Trophoblast cell (in vitro differentiated cells and primary cell): ENCODE measurements around the gene RTL10.

Experiments used
- DNase-seq, 2 donors: peaks; one replicate each; pipeline ENCODE4 v3.0.0-alpha.2; 2016
- H2AFZ ChIP-seq: 2 replicates; pipeline ENCODE4 v1.6.1; 2013; ENCODE audit warnings: low read length, moderate library complexity, mild to moderate bottlenecking; ENCODE audit not compliant: insufficient read depth, poor library complexity
- H2AK5ac ChIP-seq: 2 replicates; pipeline ENCODE4 v1.6.1; 2013; ENCODE audit warnings: mild to moderate bottlenecking, low read length
- H2BK120ac ChIP-seq: 2 replicates; pipeline ENCODE4 v1.6.1; 2013; ENCODE audit warnings: low read length, mild to moderate bottlenecking, moderate library complexity; ENCODE audit not compliant: insufficient read depth, poor library complexity
- H2BK12ac ChIP-seq: 2 replicates; pipeline ENCODE4 v1.6.1; 2013; ENCODE audit warnings: mild to moderate bottlenecking, low read length, moderate library complexity
- H2BK5ac ChIP-seq: 2 replicates; pipeline ENCODE4 v1.6.1; 2013; ENCODE audit warnings: low read length, low read depth, moderate library complexity, mild to moderate bottlenecking; ENCODE audit not compliant: poor library complexity
- H3K14ac ChIP-seq: 2 replicates; pipeline ENCODE4 v1.6.1; 2013; ENCODE audit warnings: mild to moderate bottlenecking, low read length
- H3K18ac ChIP-seq: 2 replicates; pipeline ENCODE4 v1.6.1; 2013; ENCODE audit warnings: mild to moderate bottlenecking, low read length
- H3K23ac ChIP-seq: 2 replicates; pipeline ENCODE4 v1.6.1; 2013; ENCODE audit warnings: low read length
- H3K27ac ChIP-seq: 2 replicates; pipeline ENCODE4 v1.5.1; 2013; ENCODE audit warnings: low read depth, mild to moderate bottlenecking, inconsistent platforms, low read length, moderate library complexity
- H3K27me3 ChIP-seq: 2 replicates; pipeline ENCODE4 v1.6.1; 2013; ENCODE audit warnings: inconsistent platforms, mild to moderate bottlenecking, low read length, moderate library complexity; ENCODE audit not compliant: insufficient read depth
- H3K36me3 ChIP-seq, 2 experiments: 1 replicate in 1 of 2; 2 replicates in 1 of 2; pipeline ENCODE4 v1.6.1; 2013; ENCODE audit warnings: low read length in 2 of 2, mild to moderate bottlenecking in 2 of 2, moderate library complexity in 1 of 2; ENCODE audit not compliant: insufficient read depth in 2 of 2, control insufficient read depth in 1 of 2
- H3K4ac ChIP-seq: 2 replicates; pipeline ENCODE4 v1.6.1; 2013; ENCODE audit warnings: low read depth, mild to moderate bottlenecking, low read length, moderate library complexity
- H3K4me1 ChIP-seq, 2 experiments: 1 replicate in 1 of 2; 2 replicates in 1 of 2; pipeline ENCODE4 v1.6.1; 2013; ENCODE audit warnings: low read length in 2 of 2, mild to moderate bottlenecking in 2 of 2, moderate library complexity in 1 of 2; ENCODE audit not compliant: insufficient read depth in 2 of 2, control insufficient read depth in 1 of 2
- H3K4me2 ChIP-seq: 2 replicates; pipeline ENCODE4 v1.6.1; 2013; ENCODE audit warnings: inconsistent platforms, mild to moderate bottlenecking, low read length, moderate library complexity
- H3K4me3 ChIP-seq: 2 replicates; pipeline ENCODE4 v1.5.1; 2013; ENCODE audit warnings: mild to moderate bottlenecking, low read depth, low read length, inconsistent platforms
- H3K79me1 ChIP-seq: one replicate; pipeline ENCODE4 v1.6.1; 2013; ENCODE audit warnings: low read length
- H3K79me2 ChIP-seq: 2 replicates; pipeline ENCODE4 v1.6.1; 2013; ENCODE audit warnings: low read length, mild to moderate bottlenecking; ENCODE audit not compliant: control insufficient read depth, insufficient read depth, poor library complexity
- H3K9ac ChIP-seq: 2 replicates; pipeline ENCODE4 v1.6.1; 2013; ENCODE audit warnings: mild to moderate bottlenecking, low read length
- H3K9me3 ChIP-seq: 2 replicates; pipeline ENCODE4 v1.6.1; 2013; ENCODE audit warnings: low read depth, mild to moderate bottlenecking, control low read depth, inconsistent platforms, low read length; ENCODE audit not compliant: insufficient read depth
- H4K12ac ChIP-seq: 2 replicates; pipeline ENCODE4 v1.6.1; 2013; ENCODE audit warnings: low read depth, mild to moderate bottlenecking, low read length, moderate library complexity
- H4K8ac ChIP-seq: 2 replicates; pipeline ENCODE4 v1.6.1; 2013; ENCODE audit warnings: low read depth, mild to moderate bottlenecking, low read length, moderate library complexity
- H4K91ac ChIP-seq: one replicate; pipeline ENCODE4 v1.6.1; 2013; ENCODE audit warnings: low read depth, mild to moderate bottlenecking, low read length, moderate library complexity
- WGBS: extraction: QIAGEN DNeasy Blood & Tissue Kit; methylation state at CpG from one replicate; pipeline ENCODE4 v1.1.7; 2013; ENCODE audit warnings: missing lambda C conversion rate; ENCODE audit not compliant: insufficient read length, insufficient coverage; ENCODE audit errors: extremely low coverage; 5-methylcytosine and 5-hydroxymethylcytosine counted together

RTL10 gene

DNA sequence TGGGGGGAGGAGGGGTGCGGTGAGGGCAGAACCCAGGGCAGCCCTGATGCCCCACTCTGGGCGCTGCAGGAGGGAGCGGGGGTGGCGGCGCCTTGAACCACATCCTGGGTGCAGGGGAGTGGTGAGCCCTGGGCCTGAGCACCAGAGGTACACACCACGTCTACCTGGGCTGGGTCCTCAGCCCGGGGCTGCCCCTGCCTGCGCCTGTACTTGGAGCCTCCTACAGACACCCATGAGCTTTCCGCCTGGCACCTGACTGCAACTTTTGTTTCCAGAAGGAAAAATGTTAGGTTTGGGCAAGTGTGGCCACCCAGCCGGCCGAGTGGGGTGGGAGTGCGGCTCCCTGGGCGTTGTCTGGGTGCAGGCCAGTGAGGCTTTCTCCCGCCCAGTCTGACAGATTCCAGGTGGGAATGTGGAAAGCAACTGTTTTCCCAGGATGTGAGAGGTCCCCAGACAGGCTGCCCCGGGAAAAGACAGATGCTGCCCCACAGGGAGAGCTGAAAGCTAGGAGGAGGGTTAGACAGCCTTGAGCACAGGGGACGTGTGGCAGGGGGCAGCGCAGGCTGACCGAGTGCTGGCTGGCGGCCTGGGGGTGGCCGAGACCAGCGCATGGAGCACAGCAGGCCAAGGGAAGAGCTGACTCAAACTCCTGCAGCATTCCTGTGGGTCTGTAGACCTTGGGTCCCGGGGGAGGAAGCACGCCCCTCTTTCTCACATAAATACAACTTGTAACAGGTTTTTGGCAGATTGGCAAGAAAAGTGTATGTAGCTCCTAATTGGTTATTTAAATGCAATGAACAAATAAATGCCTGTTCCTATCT, 44.1 kb downstream of the RTL10 start:
- Histone ChIP-seq H3K4me2 (no peak overlapping the region), H3K18ac (no peak overlapping the region), H2AFZ (no peak overlapping the region), H3K36me3 (peaks cover 3 to 7% of the 10 kb centered on the region in 2 experiments), H3K4me3 (no peak overlapping the region), H3K79me2 (no peaks in the 10 kb centered on the region), H2AK5ac (no peak overlapping the region), H4K12ac (no peak overlapping the region), H3K27ac (no peak overlapping the region), H3K9ac (no peak overlapping the region), H4K8ac (no peak overlapping the region), H3K14ac (no peak overlapping the region), H3K9me3 (no peaks in the 10 kb centered on the region), H2BK120ac (no peak overlapping the region), H3K79me1 (no peaks in the 10 kb centered on the region), H3K23ac (no peak overlapping the region), H3K27me3 (no peaks in the 10 kb centered on the region), H2BK5ac (no peak overlapping the region), H3K4ac (no peak overlapping the region), H2BK12ac (no peak overlapping the region), H4K91ac (no peak overlapping the region), H3K4me1 (peaks cover 6 to 7% of the 10 kb centered on the region in 2 experiments)
- no peak for DNase-seq
- no CpG with 5 or more reads among the region's 23 CpGs for WGBS

DNA sequence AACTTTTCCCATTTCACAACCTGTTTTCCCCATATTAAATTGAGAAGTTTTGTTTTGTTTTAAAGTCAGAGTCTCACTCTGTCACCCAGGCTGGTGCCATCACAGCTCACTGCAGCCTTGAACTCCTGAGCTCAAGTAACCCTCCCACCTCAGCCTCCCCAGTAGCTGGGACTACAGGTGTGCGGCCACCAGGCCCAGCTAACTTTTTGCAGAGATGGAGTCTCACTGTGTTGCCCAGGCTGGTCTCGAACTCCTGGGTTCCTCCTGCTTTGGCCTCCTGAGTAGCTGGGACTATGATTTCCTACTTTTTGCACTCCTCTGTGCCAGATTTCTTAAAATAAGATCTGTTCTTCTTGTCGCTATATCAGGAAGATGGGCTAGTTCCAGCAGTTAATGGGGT, 44.9 kb downstream of the RTL10 start:
- Histone ChIP-seq H3K4me2 (no peak overlapping the region), H3K18ac (no peak overlapping the region), H2BK5ac (no peak overlapping the region), H3K27me3 (no peaks in the 10 kb centered on the region), H3K4ac (no peak overlapping the region), H3K36me3 (peaks cover 3 to 9% of the 10 kb centered on the region in 2 experiments), H3K23ac (no peak overlapping the region), H2BK120ac (no peak overlapping the region), H3K79me2 (no peaks in the 10 kb centered on the region), H3K9ac (no peak overlapping the region), H2BK12ac (no peak overlapping the region), H3K9me3 (no peaks in the 10 kb centered on the region), H4K91ac (no peak overlapping the region), H3K4me3 (no peak overlapping the region), H3K79me1 (no peaks in the 10 kb centered on the region), H3K14ac (no peak overlapping the region), H3K27ac (no peak overlapping the region), H4K8ac (no peak overlapping the region), H4K12ac (no peak overlapping the region), H3K4me1 (peaks cover 6 to 7% of the 10 kb centered on the region in 2 experiments), H2AFZ (no peak overlapping the region), H2AK5ac (no peak overlapping the region)
- WGBS, result no CpG with 5 or more reads among the region's 3 CpGs
- DNase-seq, result no peak

DNA sequence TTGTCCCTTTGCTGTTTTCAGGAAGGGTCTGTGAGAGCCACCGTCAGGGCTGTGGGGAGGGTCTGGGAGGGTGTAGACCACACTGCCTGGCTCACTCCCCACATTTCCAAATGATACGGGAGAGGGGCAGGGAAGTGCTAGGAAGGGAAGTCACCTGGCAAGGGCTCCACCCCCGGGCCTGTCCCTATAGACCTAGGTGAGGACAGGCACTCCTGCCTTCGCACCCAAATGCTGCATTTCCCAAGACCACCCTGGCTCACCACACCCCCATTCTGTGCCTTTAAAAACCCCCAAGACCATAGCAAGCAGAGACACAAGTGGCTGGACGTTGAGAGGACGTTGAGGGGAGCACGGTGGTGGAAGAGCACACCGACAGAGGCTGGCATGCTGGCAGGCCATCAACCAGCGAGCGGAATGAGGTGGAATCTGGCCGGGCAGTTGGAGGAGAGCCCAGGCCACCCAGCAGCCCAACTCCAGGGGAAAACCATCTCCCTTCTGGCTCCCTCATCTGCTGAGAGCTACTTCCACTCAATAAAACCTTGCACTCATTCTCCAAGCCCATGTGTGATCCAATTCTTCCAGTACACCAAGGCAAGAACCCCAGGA, 45.7 kb downstream of the RTL10 start:
- Histone ChIP-seq H3K4me1 (peaks cover 6 to 7% of the 10 kb centered on the region in 2 experiments), H4K12ac (no peak overlapping the region), H3K4me2 (no peak overlapping the region), H3K14ac (no peak overlapping the region), H2BK5ac (no peak overlapping the region), H3K79me2 (no peaks in the 10 kb centered on the region), H3K18ac (no peak overlapping the region), H2AFZ (no peak overlapping the region), H4K91ac (no peak overlapping the region), H3K27ac (no peak overlapping the region), H3K36me3 (peaks cover 3 to 9% of the 10 kb centered on the region in 2 experiments), H2BK12ac (no peak overlapping the region), H3K4ac (no peak overlapping the region), H3K9me3 (no peaks in the 10 kb centered on the region), H3K9ac (no peak overlapping the region), H3K79me1 (no peaks in the 10 kb centered on the region), H3K27me3 (no peaks in the 10 kb centered on the region), H2AK5ac (no peak overlapping the region), H3K23ac (no peak overlapping the region), H2BK120ac (no peak overlapping the region), H4K8ac (no peak overlapping the region), H3K4me3 (no peak overlapping the region)
- WGBS, result no CpG with 5 or more reads among the region's 11 CpGs
- no peak for DNase-seq

DNA sequence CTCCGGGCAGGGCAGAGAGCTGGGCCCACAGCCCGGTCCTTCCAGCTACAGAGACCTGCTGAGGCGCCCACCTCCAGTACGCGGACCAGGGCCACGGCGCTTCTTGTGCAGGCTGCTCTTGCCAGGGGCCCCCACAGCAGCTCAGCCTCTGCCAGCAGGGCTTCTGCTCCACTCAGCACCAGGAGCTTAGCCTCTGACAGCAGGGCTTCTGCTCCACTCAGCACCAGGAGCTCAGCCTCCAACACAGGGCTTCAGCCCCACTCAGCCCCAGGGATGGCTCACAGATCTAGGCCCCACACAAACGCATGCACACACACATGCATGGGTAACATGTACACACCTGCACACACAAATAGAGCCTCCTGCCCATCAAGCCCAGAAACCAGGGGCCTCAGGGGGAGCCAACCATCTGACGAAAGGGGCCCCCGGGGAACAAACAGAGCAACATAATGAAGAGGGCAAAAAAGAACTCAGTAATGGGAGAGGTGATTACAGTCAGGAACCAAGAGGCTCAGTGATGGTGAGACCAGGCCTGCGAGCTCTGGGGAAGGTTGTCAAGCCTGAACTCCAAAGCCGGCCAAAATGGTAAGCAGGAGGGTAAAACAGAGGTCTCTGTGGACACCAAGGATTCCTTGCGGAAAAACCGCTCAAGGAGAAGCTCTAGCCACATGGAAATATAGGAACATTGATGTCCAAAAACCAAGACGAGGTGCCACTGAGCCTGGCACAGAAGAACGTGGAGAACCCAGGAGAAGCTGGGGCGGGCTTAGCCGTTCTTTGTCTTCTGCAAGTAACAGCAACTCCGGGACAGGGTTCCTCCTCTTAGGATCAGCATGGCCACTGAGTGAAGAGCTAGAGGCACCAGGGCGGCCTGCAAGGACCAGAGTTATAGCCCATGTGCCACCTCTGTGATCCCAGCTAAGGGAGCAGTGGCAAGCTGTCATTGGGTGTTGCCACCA, 46.5 kb downstream of the RTL10 start:
- H2BK5ac ChIP-seq, result no peak overlapping the region
- H3K4ac ChIP-seq, result no peak overlapping the region
- peaks cover 6 to 7% of the 10 kb centered on the region in 2 experiments for H3K4me1 ChIP-seq
- no peak overlapping the region for H3K23ac ChIP-seq
- no CpG with 5 or more reads among the region's 20 CpGs for WGBS
- H3K4me3 ChIP-seq, result no peak overlapping the region
- H3K79me2 ChIP-seq, result no peaks in the 10 kb centered on the region
- H3K36me3 ChIP-seq, result peaks cover 3 to 9% of the 10 kb centered on the region in 2 experiments
- H3K79me1 ChIP-seq, result no peaks in the 10 kb centered on the region
- no peak overlapping the region for H4K8ac ChIP-seq
- no peak overlapping the region for H4K12ac ChIP-seq
- H2BK120ac ChIP-seq, result no peak overlapping the region
- H2AK5ac ChIP-seq, result no peak overlapping the region
- H3K4me2 ChIP-seq, result no peak overlapping the region
- H3K14ac ChIP-seq, result no peak overlapping the region
- H4K91ac ChIP-seq, result no peak overlapping the region
- no peak overlapping the region for H3K18ac ChIP-seq
- no peaks in the 10 kb centered on the region for H3K27me3 ChIP-seq
- peaks cover 2% of the 10 kb centered on the region for H3K9me3 ChIP-seq
- DNase-seq, result no peak
- no peak overlapping the region for H3K9ac ChIP-seq
- H2AFZ ChIP-seq, result no peak overlapping the region
- no peak overlapping the region for H3K27ac ChIP-seq
- H2BK12ac ChIP-seq, result no peak overlapping the region
